Trophoblast cell (in vitro differentiated cells and primary cell): ENCODE results near the gene TRIM24.

ENCODE experiments used
- DNase-seq, 2 donors: peaks; one replicate each; pipeline ENCODE4 v3.0.0-alpha.2; 2016
- H2AFZ ChIP-seq: 2 replicates; pipeline ENCODE4 v1.6.1; 2013; ENCODE audit warnings: low read length, moderate library complexity, mild to moderate bottlenecking; ENCODE audit not compliant: insufficient read depth, poor library complexity
- H2AK5ac ChIP-seq: 2 replicates; pipeline ENCODE4 v1.6.1; 2013; ENCODE audit warnings: mild to moderate bottlenecking, low read length
- H2BK120ac ChIP-seq: 2 replicates; pipeline ENCODE4 v1.6.1; 2013; ENCODE audit warnings: low read length, mild to moderate bottlenecking, moderate library complexity; ENCODE audit not compliant: insufficient read depth, poor library complexity
- H2BK12ac ChIP-seq: 2 replicates; pipeline ENCODE4 v1.6.1; 2013; ENCODE audit warnings: mild to moderate bottlenecking, low read length, moderate library complexity
- H2BK5ac ChIP-seq: 2 replicates; pipeline ENCODE4 v1.6.1; 2013; ENCODE audit warnings: low read length, low read depth, moderate library complexity, mild to moderate bottlenecking; ENCODE audit not compliant: poor library complexity
- H3K14ac ChIP-seq: 2 replicates; pipeline ENCODE4 v1.6.1; 2013; ENCODE audit warnings: mild to moderate bottlenecking, low read length
- H3K18ac ChIP-seq: 2 replicates; pipeline ENCODE4 v1.6.1; 2013; ENCODE audit warnings: mild to moderate bottlenecking, low read length
- H3K23ac ChIP-seq: 2 replicates; pipeline ENCODE4 v1.6.1; 2013; ENCODE audit warnings: low read length
- H3K27ac ChIP-seq: 2 replicates; pipeline ENCODE4 v1.5.1; 2013; ENCODE audit warnings: low read depth, mild to moderate bottlenecking, inconsistent platforms, low read length, moderate library complexity
- H3K27me3 ChIP-seq: 2 replicates; pipeline ENCODE4 v1.6.1; 2013; ENCODE audit warnings: inconsistent platforms, mild to moderate bottlenecking, low read length, moderate library complexity; ENCODE audit not compliant: insufficient read depth
- H3K36me3 ChIP-seq, 2 experiments: 1 replicate in 1 of 2; 2 replicates in 1 of 2; pipeline ENCODE4 v1.6.1; 2013; ENCODE audit warnings: low read length in 2 of 2, mild to moderate bottlenecking in 2 of 2, moderate library complexity in 1 of 2; ENCODE audit not compliant: insufficient read depth in 2 of 2, control insufficient read depth in 1 of 2
- H3K4ac ChIP-seq: 2 replicates; pipeline ENCODE4 v1.6.1; 2013; ENCODE audit warnings: low read depth, mild to moderate bottlenecking, low read length, moderate library complexity
- H3K4me1 ChIP-seq, 2 experiments: 1 replicate in 1 of 2; 2 replicates in 1 of 2; pipeline ENCODE4 v1.6.1; 2013; ENCODE audit warnings: low read length in 2 of 2, mild to moderate bottlenecking in 2 of 2, moderate library complexity in 1 of 2; ENCODE audit not compliant: insufficient read depth in 2 of 2, control insufficient read depth in 1 of 2
- H3K4me2 ChIP-seq: 2 replicates; pipeline ENCODE4 v1.6.1; 2013; ENCODE audit warnings: inconsistent platforms, mild to moderate bottlenecking, low read length, moderate library complexity
- H3K4me3 ChIP-seq: 2 replicates; pipeline ENCODE4 v1.5.1; 2013; ENCODE audit warnings: mild to moderate bottlenecking, low read depth, low read length, inconsistent platforms
- H3K79me1 ChIP-seq: one replicate; pipeline ENCODE4 v1.6.1; 2013; ENCODE audit warnings: low read length
- H3K79me2 ChIP-seq: 2 replicates; pipeline ENCODE4 v1.6.1; 2013; ENCODE audit warnings: low read length, mild to moderate bottlenecking; ENCODE audit not compliant: control insufficient read depth, insufficient read depth, poor library complexity
- H3K9ac ChIP-seq: 2 replicates; pipeline ENCODE4 v1.6.1; 2013; ENCODE audit warnings: mild to moderate bottlenecking, low read length
- H3K9me3 ChIP-seq: 2 replicates; pipeline ENCODE4 v1.6.1; 2013; ENCODE audit warnings: low read depth, mild to moderate bottlenecking, control low read depth, inconsistent platforms, low read length; ENCODE audit not compliant: insufficient read depth
- H4K12ac ChIP-seq: 2 replicates; pipeline ENCODE4 v1.6.1; 2013; ENCODE audit warnings: low read depth, mild to moderate bottlenecking, low read length, moderate library complexity
- H4K8ac ChIP-seq: 2 replicates; pipeline ENCODE4 v1.6.1; 2013; ENCODE audit warnings: low read depth, mild to moderate bottlenecking, low read length, moderate library complexity
- H4K91ac ChIP-seq: one replicate; pipeline ENCODE4 v1.6.1; 2013; ENCODE audit warnings: low read depth, mild to moderate bottlenecking, low read length, moderate library complexity
- WGBS: extraction: QIAGEN DNeasy Blood & Tissue Kit; methylation state at CpG from one replicate; pipeline ENCODE4 v1.1.7; 2013; ENCODE audit warnings: missing lambda C conversion rate; ENCODE audit not compliant: insufficient read length, insufficient coverage; ENCODE audit errors: extremely low coverage; 5-methylcytosine and 5-hydroxymethylcytosine counted together

TRIM24 gene

DNA sequence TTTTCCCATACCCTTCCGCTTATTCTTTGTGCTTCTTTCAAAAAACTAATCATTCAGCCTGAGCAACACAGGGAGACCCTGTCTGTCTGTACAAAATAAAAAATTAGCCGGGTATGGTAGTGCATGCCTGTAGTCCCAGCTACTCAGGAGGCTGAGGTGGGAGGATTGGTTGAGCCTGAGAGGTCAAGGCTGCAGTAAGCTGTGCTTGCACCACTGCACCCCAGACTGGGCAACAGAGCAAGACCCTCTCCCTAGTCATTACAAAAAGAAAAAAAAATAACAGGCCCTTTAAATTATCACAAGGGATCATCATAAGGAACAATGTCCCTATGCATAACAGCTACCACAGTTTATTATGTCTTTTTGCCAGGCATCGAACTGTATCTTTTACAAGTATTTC lies 119.6 kb downstream of the TRIM24 start:
- Histone ChIP-seq H2BK120ac (no peak overlapping the region), H2AK5ac (no peak overlapping the region), H3K79me2 (no peaks in the 10 kb centered on the region), H3K36me3 (peaks cover 12 to 32% of the 10 kb centered on the region in 2 experiments), H3K4me1 (no peaks in the 10 kb centered on the region), H2AFZ (no peak overlapping the region), H3K14ac (no peak overlapping the region), H4K12ac (no peak overlapping the region), H3K79me1 (no peaks in the 10 kb centered on the region), H3K23ac (no peak overlapping the region), H3K27ac (no peak overlapping the region), H3K9ac (no peak overlapping the region), H3K4me2 (no peak overlapping the region), H2BK5ac (no peak overlapping the region), H2BK12ac (no peak overlapping the region), H4K8ac (no peak overlapping the region), H3K4me3 (no peak overlapping the region), H4K91ac (no peak overlapping the region), H3K18ac (no peak overlapping the region), H3K9me3 (no peaks in the 10 kb centered on the region), H3K4ac (no peak overlapping the region), H3K27me3 (no peaks in the 10 kb centered on the region)
- DNase-seq: no peak
- WGBS: no CpG with 5 or more reads among the region's 3 CpGs

DNA sequence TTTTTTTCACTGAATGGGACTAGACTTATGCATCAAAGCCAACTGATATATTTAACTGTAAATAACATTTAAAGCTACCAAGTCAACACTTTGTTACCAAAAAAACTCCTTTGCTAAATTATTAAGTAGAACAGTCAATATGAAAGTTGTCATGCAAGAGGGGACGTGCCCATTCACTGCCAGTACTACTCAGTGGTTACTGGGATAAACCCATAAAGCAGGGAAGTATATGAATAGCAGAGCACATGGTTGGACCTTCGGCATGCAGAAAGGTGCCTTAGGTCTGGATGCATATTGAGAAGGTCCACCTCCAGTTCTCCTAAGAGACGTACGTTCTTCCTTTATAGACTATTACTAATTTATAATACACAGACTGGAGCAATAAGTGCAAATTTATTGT lies 121.0 kb downstream of the TRIM24 start:
- no peak overlapping the region for H4K91ac ChIP-seq
- H3K36me3 ChIP-seq: peaks cover 11 to 30% of the 10 kb centered on the region in 2 experiments
- WGBS: no CpG with 5 or more reads among the region's 4 CpGs
- no peaks in the 10 kb centered on the region for H3K79me2 ChIP-seq
- no peak overlapping the region for H2BK120ac ChIP-seq
- no peak for DNase-seq
- H2AFZ ChIP-seq: no peak overlapping the region
- no peak overlapping the region for H3K23ac ChIP-seq
- no peak overlapping the region for H3K4me3 ChIP-seq
- H3K18ac ChIP-seq: no peak overlapping the region
- H2BK12ac ChIP-seq: no peak overlapping the region
- no peak overlapping the region for H3K27ac ChIP-seq
- H2BK5ac ChIP-seq: no peak overlapping the region
- H3K4me1 ChIP-seq: no peaks in the 10 kb centered on the region
- H4K12ac ChIP-seq: no peak overlapping the region
- no peak overlapping the region for H3K4me2 ChIP-seq
- H3K79me1 ChIP-seq: no peaks in the 10 kb centered on the region
- H3K14ac ChIP-seq: no peak overlapping the region
- no peaks in the 10 kb centered on the region for H3K27me3 ChIP-seq
- H3K4ac ChIP-seq: no peak overlapping the region
- H3K9me3 ChIP-seq: no peaks in the 10 kb centered on the region
- H4K8ac ChIP-seq: no peak overlapping the region
- no peak overlapping the region for H3K9ac ChIP-seq
- H2AK5ac ChIP-seq: no peak overlapping the region

- Histone ChIP-seq H3K9ac (no peak overlapping the region), H4K91ac (no peak overlapping the region), H2BK12ac (no peak overlapping the region), H3K79me2 (no peaks in the 10 kb centered on the region), H2BK5ac (no peak overlapping the region), H2BK120ac (no peak overlapping the region), H3K27ac (no peak overlapping the region), H3K9me3 (no peaks in the 10 kb centered on the region), H3K14ac (no peak overlapping the region), H3K36me3 (peaks cover 10 to 22% of the 10 kb centered on the region in 2 experiments), H3K23ac (no peak overlapping the region), H2AFZ (no peak overlapping the region), H3K4me2 (no peak overlapping the region), H3K4me1 (no peaks in the 10 kb centered on the region), H4K12ac (no peak overlapping the region), H3K27me3 (no peaks in the 10 kb centered on the region), H4K8ac (no peak overlapping the region), H3K18ac (no peak overlapping the region), H3K79me1 (no peaks in the 10 kb centered on the region), H3K4ac (no peak overlapping the region), H3K4me3 (no peak overlapping the region), H2AK5ac (no peak overlapping the region)
- DNase-seq: peak in 1 of 2 donors; percentile 56
These were observed 124.2 kb downstream of the TRIM24 start for GRCh38 chr7:138584283-138584682.

GRCh38 chr7:138584696-138585095 lies 124.6 kb downstream of the TRIM24 start:
- Histone ChIP-seq H3K4me3 (no peak overlapping the region), H3K4me2 (no peak overlapping the region), H4K12ac (no peak overlapping the region), H4K8ac (no peak overlapping the region), H3K79me1 (no peaks in the 10 kb centered on the region), H3K36me3 (peaks cover 8 to 19% of the 10 kb centered on the region in 2 experiments), H3K18ac (no peak overlapping the region), H4K91ac (no peak overlapping the region), H3K27ac (no peak overlapping the region), H2BK12ac (no peak overlapping the region), H3K9ac (no peak overlapping the region), H3K4ac (no peak overlapping the region), H3K9me3 (no peaks in the 10 kb centered on the region), H3K79me2 (no peaks in the 10 kb centered on the region), H3K4me1 (no peaks in the 10 kb centered on the region), H2AFZ (no peak overlapping the region), H2AK5ac (no peak overlapping the region), H2BK5ac (no peak overlapping the region), H3K27me3 (no peaks in the 10 kb centered on the region), H3K23ac (no peak overlapping the region), H2BK120ac (no peak overlapping the region), H3K14ac (no peak overlapping the region)
- no CpG with 5 or more reads among the region's 4 CpGs for WGBS
- peak in 1 of 2 donors; percentile 1 for DNase-seq
